AG09309 (cell line): ENCODE measurements around the gene SFXN5.

Source experiments
- DNase-seq: peaks from one replicate; pipeline ENCODE4 v3.0.0-alpha.2; 2010; ENCODE audit warnings: low read depth
- H3K4me3 ChIP-seq: 2 replicates; pipeline ENCODE4 v1.5.1; 2011; ENCODE audit warnings: mild to moderate bottlenecking, low read depth, low read length, moderate library complexity; ENCODE audit not compliant: control insufficient read depth
- TF ChIP-seq, protein P1 (sequence below): IDR thresholded peaks from 2 replicates; pipeline ENCODE4 v1.5.1; 2011; ENCODE audit warnings: mild to moderate bottlenecking, low read depth, low read length, inconsistent platforms; ENCODE audit not compliant: insufficient read depth, control insufficient read depth; ENCODE audit errors: missing control alignments

Gene SFXN5

DNA sequence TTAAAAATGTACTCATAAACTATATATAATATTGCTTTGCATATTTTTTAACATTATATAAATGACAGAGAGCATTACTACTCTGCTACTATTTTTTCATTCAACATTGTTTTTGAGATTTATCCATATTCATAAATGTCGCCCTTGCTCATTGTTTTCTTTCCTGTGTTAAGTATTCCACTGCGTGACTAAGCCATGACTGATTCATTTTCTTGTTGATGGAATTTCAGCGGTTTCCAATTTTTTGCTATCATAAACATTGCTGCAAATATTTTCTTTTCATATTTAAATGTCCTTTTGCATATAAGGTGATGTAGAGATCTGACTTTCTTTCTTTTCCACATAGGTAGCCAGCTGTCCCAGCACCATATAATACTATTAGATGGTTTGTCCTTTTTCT is 57.6 kb downstream of the SFXN5 start:
- TF ChIP-seq, protein P1, sequence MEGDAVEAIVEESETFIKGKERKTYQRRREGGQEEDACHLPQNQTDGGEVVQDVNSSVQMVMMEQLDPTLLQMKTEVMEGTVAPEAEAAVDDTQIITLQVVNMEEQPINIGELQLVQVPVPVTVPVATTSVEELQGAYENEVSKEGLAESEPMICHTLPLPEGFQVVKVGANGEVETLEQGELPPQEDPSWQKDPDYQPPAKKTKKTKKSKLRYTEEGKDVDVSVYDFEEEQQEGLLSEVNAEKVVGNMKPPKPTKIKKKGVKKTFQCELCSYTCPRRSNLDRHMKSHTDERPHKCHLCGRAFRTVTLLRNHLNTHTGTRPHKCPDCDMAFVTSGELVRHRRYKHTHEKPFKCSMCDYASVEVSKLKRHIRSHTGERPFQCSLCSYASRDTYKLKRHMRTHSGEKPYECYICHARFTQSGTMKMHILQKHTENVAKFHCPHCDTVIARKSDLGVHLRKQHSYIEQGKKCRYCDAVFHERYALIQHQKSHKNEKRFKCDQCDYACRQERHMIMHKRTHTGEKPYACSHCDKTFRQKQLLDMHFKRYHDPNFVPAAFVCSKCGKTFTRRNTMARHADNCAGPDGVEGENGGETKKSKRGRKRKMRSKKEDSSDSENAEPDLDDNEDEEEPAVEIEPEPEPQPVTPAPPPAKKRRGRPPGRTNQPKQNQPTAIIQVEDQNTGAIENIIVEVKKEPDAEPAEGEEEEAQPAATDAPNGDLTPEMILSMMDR, result no peak
- H3K4me3 ChIP-seq, result no peak overlapping the region
- DNase-seq, result no peak

DNA sequence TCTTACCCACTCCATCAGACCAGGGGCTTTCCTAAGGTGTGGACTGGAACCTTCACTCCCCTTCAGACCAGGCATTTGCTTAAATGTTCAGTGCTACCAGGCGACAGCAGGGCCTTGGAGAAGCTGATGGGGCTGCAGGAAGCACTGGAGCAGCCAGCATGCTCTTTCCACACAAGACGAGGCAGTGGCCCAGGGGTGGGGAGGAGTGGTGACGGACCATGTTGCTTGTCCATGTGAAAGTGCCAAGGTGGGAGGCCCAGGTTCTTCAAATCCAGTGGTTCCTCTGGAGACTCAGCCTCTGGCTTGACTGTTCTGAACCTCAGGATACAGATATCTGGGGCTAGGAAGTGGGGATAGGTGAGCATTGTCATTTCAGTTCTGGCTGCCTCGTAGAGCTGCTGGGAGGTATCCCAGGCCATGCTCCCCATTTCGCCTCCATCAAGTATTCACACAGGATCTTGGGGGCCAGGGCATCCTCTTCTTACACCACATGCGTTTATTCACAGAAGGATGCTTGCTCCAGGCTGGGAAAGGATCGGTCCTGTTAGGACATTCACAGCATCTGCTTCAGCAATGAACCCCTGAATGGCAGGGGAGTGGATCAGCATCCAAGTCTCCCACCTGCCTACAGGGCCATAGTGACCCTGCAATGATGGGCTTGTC is 62.2 kb downstream of the SFXN5 start:
- no peak for DNase-seq
- H3K4me3 ChIP-seq, result no peak overlapping the region
- TF ChIP-seq, protein P1, result no peak

DNA sequence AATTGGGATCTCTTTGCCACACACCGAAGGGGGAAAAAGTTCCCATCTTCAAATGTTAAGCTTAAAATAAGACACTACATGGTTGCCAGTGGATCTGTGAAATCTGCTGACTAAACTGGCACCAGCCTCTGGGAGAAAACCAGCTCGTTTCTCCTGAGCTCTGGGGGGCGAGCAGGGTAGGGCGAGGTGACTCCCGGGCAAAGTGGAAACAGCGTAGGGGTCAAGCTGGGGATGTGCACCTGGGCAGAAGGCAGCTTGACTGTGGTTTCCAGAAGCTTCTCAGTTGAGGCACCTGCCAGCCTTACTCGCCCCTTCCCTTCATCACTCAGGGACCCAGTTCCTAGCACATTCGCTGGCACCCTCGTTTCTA is 62.8 kb downstream of the SFXN5 start:
- TF ChIP-seq, protein P1, result no peak
- no peak overlapping the region for H3K4me3 ChIP-seq
- DNase-seq, result no peak

DNA sequence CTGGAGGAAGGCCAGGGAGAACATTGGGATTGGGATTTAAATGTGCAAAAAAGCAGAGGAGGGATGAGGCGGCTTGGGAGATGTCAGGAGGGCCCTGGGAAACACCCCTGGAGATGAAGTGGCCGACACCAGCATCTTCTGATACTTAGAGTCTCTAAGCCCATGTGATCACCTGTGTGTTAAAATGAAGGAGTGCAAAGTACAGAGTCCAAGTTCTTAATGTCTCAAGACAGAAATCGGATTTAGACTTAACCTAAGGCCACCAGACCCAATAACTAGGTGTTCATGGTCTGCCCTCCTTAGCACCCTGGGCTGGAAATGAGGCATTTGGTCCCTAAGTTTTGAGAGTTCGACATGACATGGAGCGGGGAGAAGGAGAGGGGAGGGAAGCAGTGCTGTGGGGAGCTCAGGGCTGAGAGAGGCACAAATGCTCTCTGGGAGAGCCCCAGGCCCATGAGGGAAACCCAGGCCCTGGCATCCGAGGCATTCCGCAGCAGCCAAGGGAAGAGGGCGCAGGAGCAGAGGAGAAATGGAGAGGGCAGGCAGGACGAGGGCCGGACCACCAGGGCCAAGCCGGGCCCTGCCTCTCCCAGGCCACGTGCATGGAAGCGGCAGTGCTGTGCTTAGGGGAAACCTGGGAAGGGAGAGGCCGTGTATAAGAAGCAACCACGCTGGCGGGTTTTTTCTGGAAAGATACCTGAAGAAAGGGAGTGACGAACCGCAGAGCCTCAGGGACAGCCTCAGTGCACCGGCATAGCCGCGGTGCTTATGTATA is 63.3 kb downstream of the SFXN5 start:
- no peak overlapping the region for H3K4me3 ChIP-seq
- DNase-seq, result no peak
- TF ChIP-seq, protein P1, result no peak

DNA sequence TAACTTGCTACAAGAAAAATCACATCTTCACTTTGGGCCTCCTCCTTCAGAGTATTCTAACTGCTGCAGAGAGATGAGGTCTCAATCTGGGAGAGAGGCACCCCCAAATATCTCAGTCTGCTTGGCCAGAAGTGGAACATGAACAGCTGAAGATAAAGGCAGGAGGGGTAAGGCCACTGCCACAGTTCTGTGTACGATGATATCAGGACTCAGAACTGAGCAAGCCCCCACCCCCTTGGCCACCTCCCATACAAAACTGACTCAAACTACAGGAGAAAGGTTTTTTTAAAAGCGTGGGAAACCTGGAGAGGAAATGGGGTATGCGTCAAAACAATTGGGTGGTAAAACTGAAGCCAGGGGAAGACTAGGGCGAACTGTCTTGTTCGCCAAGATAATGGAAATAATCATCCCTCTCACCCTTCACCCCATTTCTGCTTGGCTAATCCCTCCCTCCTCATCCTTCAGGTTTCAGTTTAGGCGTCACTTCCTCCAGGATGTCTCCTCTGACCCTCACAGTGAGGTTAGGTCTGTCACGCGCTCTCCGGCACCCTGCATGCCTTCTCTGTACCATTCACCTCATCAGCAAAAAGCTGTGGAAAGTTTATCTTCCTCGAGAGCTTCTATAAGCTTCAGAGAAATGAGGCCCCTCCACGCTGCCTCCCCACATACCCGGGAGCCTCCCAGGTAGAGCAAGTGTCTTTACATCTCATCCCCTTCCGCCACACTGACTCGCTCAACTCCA is 64.4 kb downstream of the SFXN5 start:
- no peak overlapping the region for H3K4me3 ChIP-seq
- TF ChIP-seq, protein P1, result no peak
- no peak for DNase-seq

DNA sequence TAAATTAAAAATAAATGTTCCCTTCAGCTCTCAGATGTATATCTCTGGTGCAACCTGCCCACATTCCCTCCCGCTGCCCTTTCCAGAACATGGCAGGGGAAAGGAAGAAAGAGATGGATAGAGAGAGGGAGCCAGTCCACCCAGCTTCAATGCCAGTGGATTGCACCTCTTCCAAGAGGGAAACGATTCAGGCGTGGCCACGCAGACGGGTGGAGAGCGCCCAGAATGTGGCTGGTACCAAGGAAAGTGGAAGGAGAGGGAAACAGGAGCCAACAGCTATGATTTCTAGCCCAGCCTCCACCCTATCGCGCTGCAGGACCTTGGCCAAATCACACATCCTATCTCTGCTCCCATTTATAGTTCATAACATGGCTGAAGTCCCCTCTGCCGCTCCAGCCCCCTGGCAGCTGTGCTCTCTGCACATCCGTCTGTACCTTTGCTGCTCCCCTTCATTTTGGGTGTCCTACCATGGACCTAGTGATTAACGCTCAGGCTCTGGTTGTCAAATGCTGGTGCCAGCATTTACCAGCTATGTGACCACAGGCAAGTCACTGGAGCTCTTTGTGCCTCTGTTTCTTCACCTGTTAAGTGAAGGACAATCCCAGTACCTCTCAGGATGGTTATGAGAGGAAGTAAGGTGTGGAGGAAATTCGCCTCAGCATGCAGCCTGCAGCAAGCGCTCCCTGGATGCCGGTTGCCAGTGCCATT is 66.5 kb downstream of the SFXN5 start:
- no peak overlapping the region for H3K4me3 ChIP-seq
- no peak for DNase-seq
- TF ChIP-seq, protein P1, result no peak
